Right lobe of liver (tissue), 4 donors: ENCODE measurements around the gene NRIP1.

Experiments
- POLR2A ChIP-seq: fragments of 450-650 bp; IDR thresholded peaks from one replicate; pipeline ENCODE4 v1.6.1; 2017; ENCODE audit warnings: antibody characterized with exemption, mild to moderate bottlenecking
- TF ChIP-seq, protein P1 (sequence below), 4 donors: fragments of 200-600 bp in 3 of 4; fragments of 450-650 bp in 1 of 4; IDR thresholded peaks; one replicate each; pipeline versions ENCODE4 v1.5.1 to v1.8.0; 2016 to 2022; ENCODE audit warnings: antibody characterized with exemption in 4 of 4, mild to moderate bottlenecking in 2 of 4
- donor health status: DM: no; HTN: no; CAD: no.
- donor health status: DM: no; HTN: no; CAD: no.
- donor health status: DM: no; HTN: yes; CAD: no.

DNA sequence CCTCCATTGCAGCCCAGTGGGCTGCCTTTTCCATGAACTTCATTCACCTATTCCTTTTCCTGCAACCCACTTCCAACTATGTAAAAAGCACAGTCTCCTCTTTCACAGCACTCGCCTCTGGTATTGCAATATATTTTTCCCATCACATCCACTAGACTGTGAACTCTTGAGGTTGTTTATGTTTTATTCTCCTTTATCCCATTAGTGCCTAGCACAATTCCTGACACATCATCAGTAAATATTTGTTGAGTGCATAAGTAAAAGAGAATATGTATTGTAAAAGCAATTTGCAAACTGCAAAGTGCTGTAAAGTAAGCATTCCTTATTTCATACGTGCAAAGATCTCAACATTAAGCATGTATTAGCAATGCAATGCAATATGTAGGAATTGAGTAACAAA, 27.9 kb upstream of the NRIP1 start:
- TF ChIP-seq POLR2A: no peak
- TF ChIP-seq, protein P1, sequence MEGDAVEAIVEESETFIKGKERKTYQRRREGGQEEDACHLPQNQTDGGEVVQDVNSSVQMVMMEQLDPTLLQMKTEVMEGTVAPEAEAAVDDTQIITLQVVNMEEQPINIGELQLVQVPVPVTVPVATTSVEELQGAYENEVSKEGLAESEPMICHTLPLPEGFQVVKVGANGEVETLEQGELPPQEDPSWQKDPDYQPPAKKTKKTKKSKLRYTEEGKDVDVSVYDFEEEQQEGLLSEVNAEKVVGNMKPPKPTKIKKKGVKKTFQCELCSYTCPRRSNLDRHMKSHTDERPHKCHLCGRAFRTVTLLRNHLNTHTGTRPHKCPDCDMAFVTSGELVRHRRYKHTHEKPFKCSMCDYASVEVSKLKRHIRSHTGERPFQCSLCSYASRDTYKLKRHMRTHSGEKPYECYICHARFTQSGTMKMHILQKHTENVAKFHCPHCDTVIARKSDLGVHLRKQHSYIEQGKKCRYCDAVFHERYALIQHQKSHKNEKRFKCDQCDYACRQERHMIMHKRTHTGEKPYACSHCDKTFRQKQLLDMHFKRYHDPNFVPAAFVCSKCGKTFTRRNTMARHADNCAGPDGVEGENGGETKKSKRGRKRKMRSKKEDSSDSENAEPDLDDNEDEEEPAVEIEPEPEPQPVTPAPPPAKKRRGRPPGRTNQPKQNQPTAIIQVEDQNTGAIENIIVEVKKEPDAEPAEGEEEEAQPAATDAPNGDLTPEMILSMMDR (IDR thresholded peaks at IDR 0.05): no peak
